Glomerular endothelial cell (primary cell): Measurements from ENCODE around the gene LOXL4. TPM values are rescaled to one million over a fixed set of nuclear protein-coding genes. Genes with fewer than 3 reads are reported as not detected.

ENCODE experiments used
- DNase-seq: peaks from one replicate; pipeline ENCODE4 v3.0.0-alpha.2; 2011; ENCODE audit warnings: low read depth, low spot score; ENCODE audit errors: extremely low read depth
- total RNA-seq: library from RNA; depleted of rRNA; stranded (reverse); fragments of >200 nt; gene quantifications from 2 replicates; pipeline ENCODE4 v1.2.3, GENCODE V29; 2015

The LOXL4 gene
- total RNA-seq, 1 donor from 2014 or later, result 2.0 TPM

GRCh38 chr10:98295907-98296306 is 27.9 kb upstream of the LOXL4 start:
- DNase-seq, result no peak

GRCh38 chr10:98295401-98295811 is 27.4 kb upstream of the LOXL4 start:
- no peak for DNase-seq

GRCh38 chr10:98294270-98294627 is 26.3 kb upstream of the LOXL4 start:
- no peak for DNase-seq

GRCh38 chr10:98293550-98294269 is 25.7 kb upstream of the LOXL4 start:
- DNase-seq, result no peak

- no peak for DNase-seq
These were observed 25.0 kb upstream of the LOXL4 start for GRCh38 chr10:98292971-98293370.

GRCh38 chr10:98289802-98290209 is 21.8 kb upstream of the LOXL4 start:
- DNase-seq, result no peak

GRCh38 chr10:98287321-98287720 is 19.3 kb upstream of the LOXL4 start:
- no peak for DNase-seq

GRCh38 chr10:98286419-98286818 is 18.4 kb upstream of the LOXL4 start:
- no peak for DNase-seq

GRCh38 chr10:98285416-98285815 is 17.4 kb upstream of the LOXL4 start:
- no peak for DNase-seq

GRCh38 chr10:98276311-98276710 is 8.3 kb upstream of the LOXL4 start:
- DNase-seq, result no peak

GRCh38 chr10:98274562-98274961 is 6.6 kb upstream of the LOXL4 start:
- DNase-seq, result no peak

- no peak for DNase-seq
These were observed 5.3 kb upstream of the LOXL4 start for GRCh38 chr10:98273057-98273850.

- no peak for DNase-seq
These were observed 4.7 kb upstream of the LOXL4 start for GRCh38 chr10:98272656-98273055.

GRCh38 chr10:98272245-98272644 is 4.3 kb upstream of the LOXL4 start:
- DNase-seq, result no peak

GRCh38 chr10:98270786-98271185 is 2.8 kb upstream of the LOXL4 start:
- no peak for DNase-seq

- DNase-seq, result no peak
These were observed 2.2 kb upstream of the LOXL4 start for GRCh38 chr10:98270073-98270740.

- DNase-seq, result no peak
These were observed 1.5 kb upstream of the LOXL4 start for GRCh38 chr10:98269435-98269912.

GRCh38 chr10:98268694-98269431 is 869 bp upstream of the LOXL4 start:
- DNase-seq, result no peak

- no peak for DNase-seq
These were observed 713 bp downstream of the LOXL4 start for GRCh38 chr10:98267069-98267893.

- DNase-seq, result no peak
These were observed 1.3 kb downstream of the LOXL4 start for GRCh38 chr10:98266647-98267046.
